ENCODE measurements around the gene CSGALNACT2.

CSGALNACT2 gene

DNA sequence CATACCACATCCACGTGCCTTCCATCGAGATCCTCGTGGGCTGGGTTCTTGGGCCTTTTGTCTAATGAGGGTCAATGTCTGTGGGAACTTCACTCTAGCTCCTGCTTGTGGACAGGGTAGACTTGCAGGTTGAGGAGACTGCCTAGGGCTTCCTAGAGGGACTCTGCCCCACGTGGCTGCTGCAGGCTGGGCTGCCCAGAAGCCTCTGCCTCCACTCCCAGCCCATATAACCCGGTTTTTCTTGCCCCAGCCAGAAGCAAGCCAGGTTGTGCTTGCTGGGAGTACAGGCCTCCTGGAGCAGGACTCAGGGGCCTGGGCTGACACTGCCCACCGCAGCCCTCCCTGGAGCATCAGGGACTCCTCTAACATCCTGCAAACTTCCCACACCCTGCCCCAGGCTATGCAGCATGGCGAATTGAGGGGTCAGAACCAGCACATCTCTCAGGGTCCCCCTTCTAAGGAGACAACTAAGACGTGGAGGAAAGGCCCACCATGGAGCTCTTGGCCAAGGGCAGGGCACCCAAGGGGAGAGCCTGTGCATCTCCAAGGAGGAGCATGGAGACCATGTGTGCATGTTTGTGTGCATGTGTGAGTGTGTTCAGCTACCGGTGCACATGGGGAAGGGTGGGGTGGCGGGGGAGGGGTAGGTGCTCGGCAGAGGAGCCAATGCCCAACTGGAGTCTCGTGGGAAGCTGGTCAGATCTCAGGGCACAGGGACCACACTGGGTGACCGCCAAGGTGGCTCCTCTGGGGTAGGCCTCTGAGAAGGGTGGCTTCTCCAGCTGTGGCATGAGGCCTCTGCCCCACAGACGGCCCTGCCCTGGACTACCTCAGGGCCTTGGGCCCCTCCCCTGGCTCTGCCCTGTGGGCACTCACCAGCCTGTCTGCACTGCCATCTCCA lies 66.0 kb downstream of the CSGALNACT2 start:
- no peak for FAIRE-seq

DNA sequence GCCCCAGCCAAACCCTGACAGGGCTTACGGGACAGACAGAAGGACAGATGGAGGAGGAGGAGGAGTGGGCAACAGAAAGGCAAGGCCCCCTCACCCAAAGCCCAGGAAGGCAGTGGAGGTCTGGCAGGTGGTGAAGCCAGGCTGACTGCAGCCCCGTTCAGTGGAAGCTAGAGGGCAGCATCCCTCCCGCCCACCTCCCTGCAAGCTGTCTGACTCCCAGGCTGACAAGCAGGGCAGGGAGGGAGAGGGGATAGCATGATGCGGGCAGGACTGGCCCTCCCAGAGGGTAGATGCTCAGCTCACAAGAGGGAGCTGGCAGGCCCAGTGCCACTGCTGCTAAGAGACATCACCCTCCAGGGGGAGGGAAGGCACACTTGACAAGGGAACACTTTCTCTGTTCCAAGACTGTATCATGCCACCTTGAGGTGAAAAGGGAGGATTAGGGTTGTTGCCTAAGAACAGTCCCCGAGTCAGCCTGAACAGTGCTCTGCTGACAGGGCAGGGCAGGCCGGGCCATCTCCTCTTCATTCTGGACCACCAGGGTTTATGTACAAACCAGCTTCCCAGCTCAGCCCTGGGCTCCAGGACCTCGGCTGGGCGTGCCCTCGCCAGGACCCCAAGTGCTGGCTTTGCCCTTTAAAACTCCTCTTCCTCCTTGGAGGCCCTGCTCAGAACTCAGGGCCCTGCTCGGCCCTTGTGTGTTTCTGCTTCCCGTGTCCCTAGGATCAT lies 66.9 kb downstream of the CSGALNACT2 start:
- FAIRE-seq: no peak

GRCh38 chr10:43205681-43206390 lies 67.6 kb downstream of the CSGALNACT2 start:
- FAIRE-seq: no peak

- no peak for FAIRE-seq
Observed at GRCh38 chr10:43206391-43207235, 68.4 kb downstream of the CSGALNACT2 start.

DNA sequence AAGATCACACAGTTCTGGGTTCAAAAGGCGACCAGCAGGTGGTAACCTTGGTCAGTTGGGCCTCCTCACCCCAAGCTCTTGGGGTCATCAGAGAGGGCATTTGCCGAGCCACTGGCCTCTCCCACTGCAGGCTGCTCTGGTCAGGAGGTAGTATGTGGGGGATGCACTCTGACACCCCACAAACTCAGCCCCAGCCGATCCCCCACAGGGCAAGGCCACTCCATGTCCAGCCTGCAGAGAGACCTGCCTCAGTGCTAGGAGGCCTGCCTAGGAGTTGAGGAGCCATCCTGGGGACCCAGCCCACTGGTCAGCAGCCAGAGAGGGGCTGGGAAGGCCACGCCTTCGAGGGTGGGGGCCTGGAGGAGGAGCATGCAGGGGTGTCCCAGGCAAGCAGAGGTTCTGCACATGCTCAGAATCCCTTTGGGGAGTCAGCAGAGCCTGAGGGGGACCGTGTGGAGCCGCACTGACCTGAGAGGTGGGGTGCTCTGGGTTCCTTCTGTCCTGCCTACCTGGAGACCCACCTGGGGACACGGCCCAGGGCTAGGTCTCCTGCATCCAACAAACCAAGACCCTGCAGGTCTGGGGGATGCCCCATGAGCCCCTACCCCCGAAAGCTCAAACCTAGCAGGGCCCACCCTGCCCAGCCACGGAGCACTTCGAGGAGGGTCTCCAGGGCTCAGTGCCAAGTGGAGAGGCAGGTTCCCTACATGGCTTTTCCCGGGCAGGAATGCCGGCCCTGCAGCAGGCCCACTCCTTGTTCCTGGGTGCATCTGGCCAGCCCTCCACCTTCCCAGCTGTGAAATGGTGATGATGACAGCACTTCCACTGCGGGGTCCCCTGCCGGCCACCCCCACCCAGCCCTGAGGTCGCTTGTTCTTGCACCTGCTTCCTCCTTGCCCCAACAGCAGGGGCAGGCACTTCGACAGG lies 70.2 kb downstream of the CSGALNACT2 start:
- FAIRE-seq: no peak

- FAIRE-seq: no peak
Observed at GRCh38 chr10:43209074-43209455, 70.8 kb downstream of the CSGALNACT2 start.

- no peak for FAIRE-seq
Observed at GRCh38 chr10:43209651-43210141, 71.5 kb downstream of the CSGALNACT2 start.

DNA sequence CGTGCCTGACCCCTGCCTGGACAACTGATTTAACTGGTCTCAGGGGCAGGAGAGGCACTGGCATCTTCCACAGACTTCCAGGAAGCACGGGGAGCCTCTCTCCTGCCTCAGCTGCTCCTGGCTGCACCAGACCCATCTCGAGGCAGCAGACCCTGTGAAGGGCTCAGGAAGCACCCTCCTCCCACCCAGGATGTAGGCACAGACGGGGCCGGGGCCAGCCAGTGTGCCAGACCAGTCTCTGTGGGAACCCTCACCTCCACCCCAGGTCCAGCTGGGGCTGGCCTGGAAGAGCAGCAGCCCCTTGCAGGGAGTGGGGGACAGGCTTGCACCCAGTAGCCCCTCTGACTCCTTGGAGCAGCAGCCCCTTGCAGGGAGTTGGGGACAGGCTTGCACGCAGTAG lies 72.3 kb downstream of the CSGALNACT2 start:
- no peak for FAIRE-seq

- no peak for FAIRE-seq
Observed at GRCh38 chr10:43211030-43211429, 72.8 kb downstream of the CSGALNACT2 start.

GRCh38 chr10:43211431-43212042 lies 73.3 kb downstream of the CSGALNACT2 start:
- no peak for FAIRE-seq

- no peak for FAIRE-seq
Observed at GRCh38 chr10:43212043-43212721, 73.9 kb downstream of the CSGALNACT2 start.

DNA sequence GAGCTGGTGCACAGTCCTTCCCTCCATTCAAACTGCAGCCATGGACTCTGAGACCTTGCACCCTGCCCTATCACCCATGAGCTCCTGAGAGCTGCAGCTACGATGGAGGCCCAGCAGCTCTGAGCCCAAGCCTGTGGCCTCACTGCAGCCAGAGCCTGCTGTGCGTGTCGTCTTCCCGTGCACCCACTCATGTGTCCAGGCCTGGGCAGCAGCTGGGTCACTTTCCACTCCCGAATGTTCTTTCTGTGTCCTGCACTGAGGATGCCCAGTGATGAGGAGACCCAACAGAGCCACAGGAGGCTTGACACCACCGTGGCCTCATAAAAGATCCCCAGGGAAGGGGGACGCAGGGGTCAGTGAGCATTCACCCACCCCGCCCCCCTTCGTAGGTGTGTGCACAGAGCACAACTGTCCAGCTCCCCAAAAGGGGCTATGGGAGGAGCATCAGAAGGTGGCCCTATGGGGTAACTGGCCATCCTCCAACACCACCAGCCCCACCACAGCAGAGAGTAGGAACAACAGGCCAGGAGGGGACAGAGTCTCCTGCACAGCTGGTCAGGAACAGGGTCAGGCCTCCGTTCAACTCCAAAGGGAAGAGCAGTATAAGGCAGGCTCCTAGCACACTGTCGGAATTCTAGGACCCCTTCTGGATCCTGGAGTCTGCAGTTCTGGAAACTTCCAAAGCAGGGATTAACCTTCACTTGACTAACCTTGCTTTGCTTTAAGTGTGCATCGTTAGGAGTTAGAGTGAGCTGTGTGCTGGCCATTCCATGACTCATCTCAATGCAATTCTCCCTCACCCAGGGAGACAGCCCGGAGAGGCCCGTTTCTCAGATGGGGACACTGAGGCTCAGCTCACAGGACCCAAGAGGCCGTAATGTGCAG lies 76.1 kb downstream of the CSGALNACT2 start:
- FAIRE-seq: no peak

DNA sequence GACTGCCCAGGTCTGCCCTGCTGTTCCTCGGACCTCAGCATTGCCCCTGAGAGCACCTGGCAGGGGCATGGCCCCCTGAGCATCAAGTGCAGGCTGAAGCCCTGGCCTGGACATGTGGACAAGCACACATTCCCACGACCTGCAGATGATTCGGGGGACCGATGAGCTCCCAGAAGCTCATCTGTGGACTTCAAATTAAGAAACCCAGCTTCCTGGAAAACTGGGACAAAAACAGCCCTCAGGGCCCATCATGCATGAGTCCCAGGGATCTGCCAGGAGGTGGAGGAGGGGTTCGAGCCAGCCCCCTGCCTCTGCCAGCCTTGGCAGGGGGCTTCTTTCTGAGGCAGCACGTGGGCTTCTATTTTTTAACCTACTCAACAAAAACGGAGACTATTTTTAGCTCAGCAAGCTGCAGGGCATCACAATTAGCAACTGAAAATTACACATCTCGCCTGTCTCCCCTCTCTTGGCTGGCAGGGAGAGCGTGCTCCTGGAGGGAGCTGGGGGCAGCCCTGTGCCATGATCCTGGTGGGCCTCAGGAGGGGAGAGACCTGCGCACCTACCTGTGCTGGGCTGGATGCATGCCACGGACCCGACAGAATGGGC lies 76.8 kb downstream of the CSGALNACT2 start:
- FAIRE-seq: no peak

- FAIRE-seq: no peak
Observed at GRCh38 chr10:43215758-43216455, 77.7 kb downstream of the CSGALNACT2 start.

DNA sequence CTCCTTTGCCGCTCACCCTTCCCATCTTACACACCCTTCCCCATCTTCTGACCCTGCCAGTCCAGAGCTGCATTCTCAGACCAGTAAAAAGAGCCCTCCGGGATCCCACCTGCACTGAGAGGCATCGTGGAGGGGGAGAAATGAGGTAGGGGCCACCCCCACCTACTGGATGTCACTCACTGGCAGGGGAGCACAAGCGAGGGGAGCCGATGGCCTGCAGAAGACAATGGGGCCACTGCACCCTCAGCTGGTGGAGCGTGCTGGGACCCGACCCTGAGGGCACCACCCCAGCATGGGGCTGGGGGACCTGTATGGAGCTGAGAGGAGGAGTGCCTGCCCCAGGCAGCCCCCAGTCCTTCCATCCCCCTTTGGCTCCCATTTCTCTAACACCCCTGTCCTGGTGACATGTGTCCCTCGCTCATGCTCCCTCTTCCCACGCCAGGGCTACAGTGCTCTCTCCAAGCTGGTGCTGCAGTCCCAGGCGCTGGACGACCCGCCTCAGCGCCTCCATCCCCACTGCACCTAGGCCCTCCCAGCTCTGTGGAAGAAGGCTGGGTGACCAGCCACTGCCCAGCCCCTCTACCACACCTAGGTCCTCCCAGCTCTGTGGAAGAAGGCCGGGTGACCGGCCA lies 78.8 kb downstream of the CSGALNACT2 start:
- no peak for FAIRE-seq

DNA sequence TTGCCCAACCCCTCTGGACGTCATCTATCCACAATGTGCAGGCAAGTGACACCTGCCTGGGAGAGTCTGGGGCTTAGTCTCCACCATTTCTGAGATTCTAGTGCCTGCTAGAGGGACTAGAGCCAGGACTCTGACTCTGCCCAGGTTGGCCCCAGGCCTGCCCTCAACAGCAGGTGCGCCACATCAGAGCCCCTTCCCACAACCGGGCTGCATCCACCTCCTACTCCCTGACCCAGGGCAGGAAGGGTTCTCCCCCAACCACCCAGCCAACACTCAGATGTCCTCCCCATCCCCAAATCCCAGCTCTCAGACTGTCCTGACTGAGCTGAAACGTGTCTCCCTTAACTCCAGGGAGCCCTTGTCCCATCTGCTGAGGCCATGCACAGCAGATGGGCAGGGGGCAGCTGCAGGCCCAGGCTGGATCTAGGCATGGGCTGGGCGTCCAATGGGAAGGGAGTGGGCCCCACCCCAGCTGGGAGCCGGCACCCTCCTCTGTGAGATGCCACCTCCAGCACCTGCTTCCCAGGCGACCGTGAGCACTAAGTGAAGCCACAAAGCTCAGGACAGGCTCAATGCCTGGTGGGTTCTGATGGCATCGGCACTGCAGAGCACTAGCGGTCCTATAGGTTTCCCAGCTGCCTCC lies 79.4 kb downstream of the CSGALNACT2 start:
- FAIRE-seq: no peak

Data from G401.6 (cell line).